K562 (cell line): ENCODE results near the gene MED15. TPM values are rescaled to one million over a fixed set of nuclear protein-coding genes. Genes with fewer than 3 reads are reported as not detected.

Experiments
- ARID1B ChIP-seq: fragments of 450-650 bp; IDR thresholded peaks from 2 replicates; pipeline ENCODE4 v1.6.1; 2016; ENCODE audit warnings: antibody characterized with exemption, mild to moderate bottlenecking, inconsistent platforms
- CBX2 ChIP-seq: fragments of 200-600 bp; sonication (generic); IDR thresholded peaks from one replicate; pipeline ENCODE4 v1.6.1; 2012; ENCODE audit warnings: mild to moderate bottlenecking, low read length, inconsistent platforms; ENCODE audit not compliant: insufficient read depth, poor library complexity, severe bottlenecking
- ETV1 ChIP-seq: fragments of 450-650 bp; conservative IDR thresholded peaks from 2 replicates; pipeline ENCODE4 v1.6.1; 2016; ENCODE audit warnings: missing genetic modification characterization, control low read depth, low read depth, missing compliant biosample characterization
- JUND ChIP-seq, 2 experiments: IDR thresholded peaks; 2 replicates in 1 of 2; 3 replicates in 1 of 2; pipeline ENCODE4 v1.6.1; 2011; ENCODE audit warnings: borderline replicate concordance in 2 of 2, low read depth in 2 of 2, low read length in 2 of 2, improper control_type of control experiment in 1 of 2, missing biosample characterization in 1 of 2, missing genetic modification characterization in 1 of 2, missing genetic modification reagents in 1 of 2
- KDM1A ChIP-seq, 2 experiments: fragments of 450-650 bp; IDR thresholded peaks; 2 replicates each; pipeline ENCODE4 v1.6.1; 2016; ENCODE audit warnings: mild to moderate bottlenecking in 2 of 2
- NCOA6 ChIP-seq: fragments of 450-650 bp; IDR thresholded peaks from 2 replicates; pipeline ENCODE4 v1.6.1; 2017; ENCODE audit warnings: mild to moderate bottlenecking
- NFIC ChIP-seq: fragments of 450-650 bp; IDR thresholded peaks from 2 replicates; pipeline ENCODE4 v1.6.1; 2017; ENCODE audit warnings: mild to moderate bottlenecking, inconsistent platforms
- PHF8 ChIP-seq: fragments of 200-600 bp; sonication (generic); IDR thresholded peaks from 2 replicates; pipeline ENCODE4 v1.6.1; 2012; ENCODE audit warnings: mixed run types, mild to moderate bottlenecking, inconsistent platforms, low read length, moderate library complexity, borderline replicate concordance
- REST ChIP-seq, 2 experiments: fragments of 450-650 bp; formaldehyde crosslinking in 1 of 2; IDR thresholded peaks; 2 replicates each; pipeline versions ENCODE4 v1.4.0 to v1.6.1; 2014 to 2020; ENCODE audit warnings: mild to moderate bottlenecking in 2 of 2, borderline replicate concordance in 1 of 2, low read depth in 1 of 2
- SMAD3 ChIP-seq: fragments of 450-650 bp; formaldehyde crosslinking; conservative IDR thresholded peaks from 2 replicates; pipeline ENCODE4 v1.4.0; 2020; ENCODE audit warnings: mild to moderate bottlenecking
- TSHZ1 ChIP-seq: fragments of 250-450 bp; sonication (Bioruptor Pico); IDR thresholded peaks from 2 replicates; pipeline ENCODE4 v1.4.0; 2020; ENCODE audit warnings: mild to moderate bottlenecking, moderate library complexity
- ZNF778 ChIP-seq: fragments of 450-650 bp; formaldehyde crosslinking; IDR thresholded peaks from 2 replicates; pipeline ENCODE4 v1.4.0; 2020; ENCODE audit warnings: mild to moderate bottlenecking, moderate library complexity
- polyA plus RNA-seq, 8 experiments: library from polyadenylated mRNA; depleted of rRNA in 4 of 8; stranded (reverse) in 5 of 8; unstranded in 3 of 8; fragments of >200 nt; fragmentation: Nextera tagmentation in 2 of 8; fragmentation: Illumina TruSeq in 1 of 8; extraction: Ambion mirVana in 2 of 8; extraction: Trizol in 1 of 8; gene quantifications; 2 replicates each; pipeline versions ENCODE4 v1.2.1 to v1.2.3, GENCODE V29; 2011 to 2014; ENCODE audit warnings: inconsistent platforms in 1 of 8, missing spikeins in 1 of 8
- total RNA-seq, 7 experiments: library from RNA; depleted of rRNA in 6 of 7; stranded (reverse); fragments of >200 nt in 6 of 7; fragmentation: Illumina TruSeq in 2 of 7; extraction: Trizol in 2 of 7; gene quantifications; 2 replicates each; pipeline versions ENCODE4 v1.2.1 to v1.2.3, GENCODE V29; 2011 to 2021; ENCODE audit warnings: low replicate concordance in 1 of 7
- TF ChIP-seq, protein P1 (sequence below): fragments of 250-450 bp; sonication (Bioruptor Pico); IDR thresholded peaks from 2 replicates; pipeline ENCODE4 v1.4.0; 2020; ENCODE audit warnings: borderline replicate concordance

The MED15 gene
- total and polyA plus RNA-seq, 9 of the 15 experiments (the other 6 are each of a cell fraction or from before 2014, with no cell fraction given): 4.0 to 271 (median 60.1) TPM

GRCh38 chr22:20526628-20527355, 19.4 kb downstream of the MED15 start (continued):
- TF ChIP-seq REST (IDR thresholded peaks at IDR 0.05; ENCODE audit: borderline replicate concordance) (no peak), REST (CRISPR knock-in tag; IDR thresholded peaks at IDR 0.05; ENCODE audit: low read depth) (no peak), SMAD3 (CRISPR knock-in tag) (no peak), ARID1B (no peak), JUND (IDR thresholded peaks at IDR 0.05; ENCODE audit: borderline replicate concordance, low read depth, low read length) (peak; percentile 59), JUND (tag; IDR thresholded peaks at IDR 0.05; ENCODE audit: borderline replicate concordance, low read depth, low read length) (no peak; the same call in 1 of the 3 replicates), ETV1 (tag) (0 out of 2 replicates have a peak, but pooled peaks have one; percentile 23), PHF8 (peak; percentile 19; the same call in 1 of the 2 replicates), CBX2 (no peak), KDM1A (IDR thresholded peaks at IDR 0.05) (no peak), NFIC (no peak), TSHZ1 (0 out of 2 replicates have a peak, but pooled peaks have one; percentile 61), ZNF778 (no peak), NCOA6 (no peak)
- TF ChIP-seq, protein P1, sequence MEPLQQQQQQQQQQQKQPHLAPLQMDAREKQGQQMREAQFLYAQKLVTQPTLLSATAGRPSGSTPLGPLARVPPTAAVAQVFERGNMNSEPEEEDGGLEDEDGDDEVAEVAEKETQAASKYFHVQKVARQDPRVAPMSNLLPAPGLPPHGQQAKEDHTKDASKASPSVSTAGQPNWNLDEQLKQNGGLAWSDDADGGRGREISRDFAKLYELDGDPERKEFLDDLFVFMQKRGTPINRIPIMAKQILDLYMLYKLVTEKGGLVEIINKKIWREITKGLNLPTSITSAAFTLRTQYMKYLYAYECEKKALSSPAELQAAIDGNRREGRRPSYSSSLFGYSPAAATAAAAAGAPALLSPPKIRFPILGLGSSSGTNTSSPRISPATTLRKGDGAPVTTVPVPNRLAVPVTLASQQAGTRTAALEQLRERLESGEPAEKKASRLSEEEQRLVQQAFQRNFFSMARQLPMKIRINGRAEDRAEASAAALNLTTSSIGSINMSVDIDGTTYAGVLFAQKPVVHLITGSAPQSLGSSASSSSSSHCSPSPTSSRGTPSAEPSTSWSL (CRISPR knock-in tag): no peak; the same call in 1 of the 2 replicates
